ENCODE data around the gene C14orf180. TPM values are rescaled to one million over a fixed set of nuclear protein-coding genes. Genes with fewer than 3 reads are reported as not detected.

C14orf180 gene
- total and polyA plus RNA-seq, 3 donors from 2014 or later, result 0.16 to 0.86 TPM; not detected in 1

DNA sequence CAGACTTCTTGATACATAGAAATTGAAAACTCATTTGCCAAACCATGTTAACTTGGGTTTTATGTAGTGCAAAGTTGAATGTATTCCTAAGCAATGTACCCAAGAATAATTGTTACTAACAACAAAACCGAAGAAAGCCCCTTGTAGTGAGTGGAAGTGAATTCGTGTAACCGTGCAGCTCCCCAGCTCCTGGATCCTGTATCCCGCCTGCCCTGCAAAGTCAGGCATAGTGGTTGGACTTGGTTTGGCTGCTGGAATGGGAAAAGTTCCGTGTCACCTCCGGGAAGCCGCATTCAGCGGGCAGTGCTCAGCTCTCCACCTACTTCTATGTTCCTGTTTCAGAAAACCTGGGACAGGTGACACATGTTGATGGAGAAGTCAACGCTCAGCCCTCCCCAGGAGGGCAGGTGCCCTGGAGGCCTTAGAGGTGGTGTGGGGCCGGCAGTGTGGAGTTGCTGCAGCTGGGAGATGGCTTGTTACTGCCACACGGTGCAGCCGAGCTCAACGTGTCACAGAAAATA lies 29.2 kb upstream of the C14orf180 start:
- TF ChIP-seq CTCF (IDR thresholded peaks at IDR 0.05) (no peak), POLR2A (IDR thresholded peaks at IDR 0.05) (no peak)
- Histone ChIP-seq H3K4me1 (no peaks in the 10 kb centered on the region), H3K27me3 (no peaks in the 10 kb centered on the region), H3K36me3 (ENCODE audit: low read depth, missing control alignments) (no peaks in the 10 kb centered on the region), H3K4me3 (no peak overlapping the region), H3K27ac (no peak overlapping the region), H3K9me3 (no peaks in the 10 kb centered on the region)
- DNase-seq, result no peak
- intact Hi-C loops (cut with DNase I; ENCODE audit: low total_unique reads), result no loop called here
- 89 to 92% methylated on average over 13 of the region's 13 CpGs for WGBS, 2 donors

- no peaks in the 10 kb centered on the region for H3K4me1 ChIP-seq
- no peaks in the 10 kb centered on the region for H3K27me3 ChIP-seq
- H3K4me3 ChIP-seq, result no peak overlapping the region
- DNase-seq, result no peak
- WGBS, 2 donors, result 88% methylated on average over 24 of the region's 24 CpGs
- H3K27ac ChIP-seq, result no peak overlapping the region
- no peaks in the 10 kb centered on the region for H3K9me3 ChIP-seq
- no peaks in the 10 kb centered on the region for H3K36me3 ChIP-seq (ENCODE audit: low read depth, missing control alignments)
- TF ChIP-seq CTCF (IDR thresholded peaks at IDR 0.05), result no peak
- no peak for TF ChIP-seq POLR2A (IDR thresholded peaks at IDR 0.05)
- intact Hi-C loops (cut with DNase I; ENCODE audit: low total_unique reads), result no loop called here
These were observed 28.5 kb upstream of the C14orf180 start for GRCh38 chr14:104550861-104551728.

- no peak overlapping the region for H3K4me3 ChIP-seq
- 88 to 90% methylated on average over 9 to 31 of the region's 33 CpGs for WGBS, 2 donors
- DNase-seq, result no peak
- H3K36me3 ChIP-seq (ENCODE audit: low read depth, missing control alignments), result no peaks in the 10 kb centered on the region
- no peaks in the 10 kb centered on the region for H3K27me3 ChIP-seq
- no peaks in the 10 kb centered on the region for H3K9me3 ChIP-seq
- no peak overlapping the region for H3K27ac ChIP-seq
- intact Hi-C loops (cut with DNase I; ENCODE audit: low total_unique reads), result no loop called here
- H3K4me1 ChIP-seq, result no peaks in the 10 kb centered on the region
- TF ChIP-seq CTCF (IDR thresholded peaks at IDR 0.05) (no peak), POLR2A (IDR thresholded peaks at IDR 0.05) (no peak)
These were observed 27.5 kb upstream of the C14orf180 start for GRCh38 chr14:104551851-104552737.

- intact Hi-C loops (cut with DNase I; ENCODE audit: low total_unique reads), result no loop called here
- Histone ChIP-seq H3K4me1 (no peaks in the 10 kb centered on the region), H3K36me3 (ENCODE audit: low read depth, missing control alignments) (no peaks in the 10 kb centered on the region), H3K9me3 (no peaks in the 10 kb centered on the region), H3K27ac (no peak overlapping the region), H3K4me3 (no peak overlapping the region), H3K27me3 (no peaks in the 10 kb centered on the region)
- no peak for TF ChIP-seq CTCF (IDR thresholded peaks at IDR 0.05)
- no peak for TF ChIP-seq POLR2A (IDR thresholded peaks at IDR 0.05)
- DNase-seq, result no peak
- 93 to 95% methylated on average over 5 to 9 of the region's 9 CpGs for WGBS, 2 donors
These were observed 26.8 kb upstream of the C14orf180 start for GRCh38 chr14:104552738-104553125.
